Progenitor cell of endocrine pancreas (in vitro differentiated cells): ENCODE measurements around the gene TMEFF2. TPM values are rescaled to one million over a fixed set of nuclear protein-coding genes. Genes with fewer than 3 reads are reported as not detected.

Source experiments
- DNase-seq: peaks from one replicate; pipeline ENCODE4 v3.0.0; 2021; ENCODE audit warnings: low spot score; ENCODE audit not compliant: unreplicated experiment
- H3K27ac Mint-ChIP-seq: 2 replicates; pipeline ENCODE4 v1.8.0; 2021; ENCODE audit warnings: mild to moderate bottlenecking, moderate library complexity, mixed read lengths
- H3K27me3 Mint-ChIP-seq: 2 replicates; pipeline ENCODE4 v1.8.0; 2021; ENCODE audit warnings: mixed read lengths
- H3K36me3 Mint-ChIP-seq: 2 replicates; pipeline ENCODE4 v1.8.0; 2022; ENCODE audit warnings: mixed read lengths; ENCODE audit not compliant: insufficient read depth
- H3K4me1 Mint-ChIP-seq: 2 replicates; pipeline ENCODE4 v1.8.0; 2021; ENCODE audit warnings: low read depth, mixed read lengths
- H3K4me3 Mint-ChIP-seq: 2 replicates; pipeline ENCODE4 v1.8.0; 2021; ENCODE audit warnings: low read depth, mild to moderate bottlenecking, moderate library complexity, mixed read lengths
- H3K9me3 Mint-ChIP-seq: 2 replicates; pipeline ENCODE4 v1.8.0; 2021; ENCODE audit warnings: low read depth, mixed read lengths
- CTCF ChIP-seq: fragments of 200-600 bp; sonication (generic); IDR thresholded peaks from one replicate; pipeline ENCODE4 v1.5.0; 2021; ENCODE audit warnings: antibody characterized with exemption, mild to moderate bottlenecking; ENCODE audit not compliant: unreplicated experiment
- total RNA-seq: library from RNA; stranded (reverse); gene quantifications from 2 replicates; pipeline ENCODE4 v1.2.1, GENCODE V29; 2021

TMEFF2 gene
- total RNA-seq, 1 donor from 2014 or later = 0.50 TPM

- no peak for DNase-seq
- Mint-ChIP-seq H3K4me3 (no peak overlapping the region), H3K36me3 (no peaks in the 10 kb centered on the region), H3K9me3 (no peaks in the 10 kb centered on the region), H3K4me1 (no peaks in the 10 kb centered on the region), H3K27me3 (no peaks in the 10 kb centered on the region), H3K27ac (peak overlapping the region; percentile 78)
- TF ChIP-seq CTCF = no peak
Observed at GRCh38 chr2:191933307-191934105, 261.2 kb downstream of the TMEFF2 start.

GRCh38 chr2:191932286-191932685, 262.4 kb downstream of the TMEFF2 start:
- no peak for DNase-seq
- no peak overlapping the region for H3K4me3 Mint-ChIP-seq
- no peak for TF ChIP-seq CTCF
- H3K4me1 Mint-ChIP-seq = peaks cover 6% of the 10 kb centered on the region
- H3K9me3 Mint-ChIP-seq = no peaks in the 10 kb centered on the region
- no peaks in the 10 kb centered on the region for H3K27me3 Mint-ChIP-seq
- no peak overlapping the region for H3K27ac Mint-ChIP-seq
- no peaks in the 10 kb centered on the region for H3K36me3 Mint-ChIP-seq

GRCh38 chr2:191931329-191931728, 263.4 kb downstream of the TMEFF2 start:
- no peak for TF ChIP-seq CTCF

GRCh38 chr2:191930205-191930604, 264.5 kb downstream of the TMEFF2 start:
- Mint-ChIP-seq H3K4me3 (no peak overlapping the region), H3K27me3 (no peaks in the 10 kb centered on the region), H3K27ac (no peak overlapping the region), H3K36me3 (no peaks in the 10 kb centered on the region), H3K4me1 (peaks cover 7% of the 10 kb centered on the region), H3K9me3 (no peaks in the 10 kb centered on the region)
- TF ChIP-seq CTCF = no peak
- no peak for DNase-seq

More at GRCh38 chr2:191931329-191931728, 263.4 kb downstream of the TMEFF2 start:
- Mint-ChIP-seq H3K27ac (no peak overlapping the region), H3K36me3 (no peaks in the 10 kb centered on the region), H3K4me3 (no peak overlapping the region), H3K9me3 (no peaks in the 10 kb centered on the region), H3K4me1 (peaks cover 7% of the 10 kb centered on the region), H3K27me3 (no peaks in the 10 kb centered on the region)
- DNase-seq = no peak

GRCh38 chr2:191929288-191929687, 265.4 kb downstream of the TMEFF2 start:
- H3K4me1 Mint-ChIP-seq = peaks cover 7% of the 10 kb centered on the region
- H3K9me3 Mint-ChIP-seq = no peaks in the 10 kb centered on the region
- no peak overlapping the region for H3K4me3 Mint-ChIP-seq
- H3K36me3 Mint-ChIP-seq = no peaks in the 10 kb centered on the region
- H3K27ac Mint-ChIP-seq = no peak overlapping the region
- no peak for DNase-seq
- TF ChIP-seq CTCF = no peak
- no peaks in the 10 kb centered on the region for H3K27me3 Mint-ChIP-seq
